HepG2 (cell line): ENCODE measurements around the gene JMJD1C. TPM values are rescaled to one million over a fixed set of nuclear protein-coding genes. Genes with fewer than 3 reads are reported as not detected.
"Not testable (repeated sequence)": the region's sequence is repeated elsewhere in the genome, so short reads cannot be mapped to it uniquely, and the experiment has no call there.

Experiments
- ATAC-seq: fragments of 200-7000 bp; cut with Tn5 transposase; 3 replicates; pipeline ENCODE4 v1.9.1; 2020; ENCODE audit warnings: mild to moderate bottlenecking, moderate library complexity
- BruUV-seq: library from RNA; stranded (reverse); fragments of 400-500 nt; replicated peaks from 2 replicates; lab custom pipeline; 2021; lab: Mats Ljungman, UMichigan
- CTCF ChIA-PET: fragments of 300-600 bp; formaldehyde crosslinking; extraction: SDS; loops from one replicate; lab custom pipeline; 2021; ENCODE audit warnings: low total read pairs, inconsistent platforms, low intra/inter-chr PET ratio; lab: Yijun Ruan, JAX
- POLR2A ChIA-PET: fragments of 350-600 bp; sonication (Branson Sonifier 250); formaldehyde crosslinking; loops from one replicate; lab custom pipeline; 2020; ENCODE audit warnings: antibody characterized with exemption, inconsistent platforms; lab: Yijun Ruan, JAX
- DNase-seq: peaks from one replicate; pipeline ENCODE4 v3.0.0-alpha.2; 2015; ENCODE audit warnings: low spot score
- FAIRE-seq: peaks from 3 replicates; lab custom pipeline; 2011; peaks lifted over from hg19 to GRCh38; lab: Jason Lieb, UNC
- H2AFZ ChIP-seq: one replicate; pipeline ENCODE4 v1.6.1; 2011; ENCODE audit warnings: low read length, inconsistent platforms
- H3K27ac ChIP-seq: fragments of 300-600 bp; 3 replicates; pipeline ENCODE4 v1.8.0; 2011; ENCODE audit warnings: mixed run types, mild to moderate bottlenecking, mixed read lengths, low read length, inconsistent platforms; ENCODE audit not compliant: insufficient read depth; ENCODE audit errors: extremely low read length
- H3K27me3 ChIP-seq, 2 experiments: fragments of 200-600 bp in 1 of 2; 2 replicates in 1 of 2; 3 replicates in 1 of 2; pipeline versions ENCODE4 v1.6.0 to v1.8.0; 2011; ENCODE audit warnings: low read length in 2 of 2, mild to moderate bottlenecking in 2 of 2, moderate library complexity in 2 of 2, inconsistent platforms in 1 of 2; ENCODE audit not compliant: insufficient read depth in 2 of 2, control insufficient read depth in 1 of 2
- H3K36me3 ChIP-seq, 2 experiments: fragments of 200-600 bp in 1 of 2; replicated peaks in 1 of 2; 2 replicates in 1 of 2; 3 replicates in 1 of 2; pipeline versions ENCODE4 v1.5.1 to v1.8.0; 2011; ENCODE audit warnings: low read length in 2 of 2, inconsistent platforms in 1 of 2; ENCODE audit not compliant: insufficient read depth in 2 of 2, control insufficient read depth in 1 of 2
- H3K4me1 ChIP-seq: 2 replicates; pipeline ENCODE4 v1.5.1; 2012; ENCODE audit warnings: low read length, inconsistent platforms; ENCODE audit not compliant: insufficient read depth
- H3K4me2 ChIP-seq: 2 replicates; pipeline ENCODE4 v1.6.0; 2011; ENCODE audit warnings: low read depth, low read length, inconsistent platforms
- H3K4me3 ChIP-seq, 3 experiments: fragments of 200-600 bp in 1 of 3; sonication (generic), shearing (Covaris generic) in 1 of 3; replicated peaks in 1 of 3; 2 replicates each; pipeline ENCODE4 v1.5.1; 2011 to 2016; ENCODE audit warnings: low read length in 3 of 3, inconsistent platforms in 2 of 3, low read depth in 2 of 3, mild to moderate bottlenecking in 2 of 3, control low read depth in 1 of 3, mixed read lengths in 1 of 3; ENCODE audit not compliant: insufficient read depth in 1 of 3
- H3K79me2 ChIP-seq: one replicate; pipeline ENCODE4 v1.6.1; 2011; ENCODE audit warnings: low read length, inconsistent platforms; ENCODE audit not compliant: insufficient read depth
- H3K9ac ChIP-seq: 2 replicates; pipeline ENCODE4 v1.6.0; 2011; ENCODE audit warnings: mild to moderate bottlenecking, low read depth, low read length, inconsistent platforms; ENCODE audit not compliant: insufficient read depth
- H3K9me3 ChIP-seq: 2 replicates; pipeline ENCODE4 v1.5.1; 2012; ENCODE audit warnings: mild to moderate bottlenecking, low read length
- H4K20me1 ChIP-seq: 2 replicates; pipeline ENCODE4 v1.6.0; 2011; ENCODE audit warnings: inconsistent platforms, mild to moderate bottlenecking, low read length, moderate library complexity; ENCODE audit not compliant: insufficient read depth
- CEBPB ChIP-seq: IDR thresholded peaks from 2 replicates; pipeline ENCODE4 v1.6.1; 2011; ENCODE audit warnings: low read depth, low read length, improper control_type of control experiment, borderline replicate concordance
- CEBPG ChIP-seq: IDR thresholded peaks from 2 replicates; pipeline ENCODE4 v1.6.1; 2016
- GATAD2A ChIP-seq: IDR thresholded peaks from 2 replicates; pipeline ENCODE4 v1.6.1; 2016
- LCORL ChIP-seq, 2 experiments: fragments of 450-650 bp in 1 of 2; sonication (generic) in 1 of 2; formaldehyde crosslinking in 1 of 2; IDR thresholded peaks; 2 replicates each; pipeline versions ENCODE4 v1.5.0 to v1.6.1; 2017 to 2020; ENCODE audit warnings: antibody characterized with exemption in 1 of 2, missing genetic modification reagents in 1 of 2
- PATZ1 ChIP-seq: sonication (generic); formaldehyde crosslinking; IDR thresholded peaks from 2 replicates; pipeline ENCODE4 v1.4.0; 2020; ENCODE audit warnings: missing genetic modification reagents
- SOX13 ChIP-seq, 3 experiments: fragments of 450-650 bp in 1 of 3; sonication (generic) in 1 of 3; formaldehyde crosslinking in 1 of 3; IDR thresholded peaks in 2 of 3; conservative IDR thresholded peaks in 1 of 3; 2 replicates each; pipeline versions ENCODE4 v1.5.0 to v1.6.1; 2016 to 2020; ENCODE audit warnings: antibody characterized with exemption in 1 of 3, mild to moderate bottlenecking in 1 of 3, missing compliant biosample characterization in 1 of 3, missing genetic modification reagents in 1 of 3, moderate library complexity in 1 of 3
- SOX5 ChIP-seq: IDR thresholded peaks from 2 replicates; pipeline ENCODE4 v1.6.1; 2016; ENCODE audit warnings: borderline replicate concordance
- ZBTB33 ChIP-seq: sonication (generic); formaldehyde crosslinking; IDR thresholded peaks from 2 replicates; pipeline ENCODE4 v1.4.0; 2020; ENCODE audit warnings: missing genetic modification reagents
- WGBS: methylation state at CpG from one replicate; pipeline ENCODE4 v1.1.6; 2017; ENCODE audit warnings: low lambda C conversion rate; 5-methylcytosine and 5-hydroxymethylcytosine counted together
- in situ Hi-C: cut with HindIII; loops from 2 replicates; pipeline ENCODE4 v1.10.0; 2017; ENCODE audit warnings: low pct_unique_long_range_greater_than_20kb; ENCODE audit not compliant: extremely low pct_ligation_motif_present
- intact Hi-C: fragments of 100-400 bp; cut with micrococcal nuclease; formaldehyde crosslinking; loops from one replicate; pipeline ENCODE4 v1.10.0; 2022; ENCODE audit not compliant: unreplicated experiment
- polyA plus RNA-seq, 8 experiments: library from polyadenylated mRNA; depleted of rRNA in 3 of 8; stranded (reverse) in 7 of 8; unstranded in 1 of 8; fragments of >200 nt; fragmentation: Illumina TruSeq in 4 of 8; extraction: Trizol in 4 of 8; gene quantifications; 2 replicates each; pipeline versions ENCODE4 v1.2.1 to v1.2.3, GENCODE V29; 2011 to 2016; ENCODE audit warnings: low read depth in 4 of 8, missing spikeins in 1 of 8, mixed read lengths in 1 of 8; ENCODE audit not compliant: insufficient read depth in 1 of 8
- total RNA-seq, 5 experiments: library from RNA; depleted of rRNA; stranded (reverse); fragments of >200 nt; fragmentation: Illumina TruSeq; extraction: Trizol; gene quantifications; 2 replicates each; pipeline ENCODE4 v1.2.3, GENCODE V29; 2016; ENCODE audit warnings: low read depth in 1 of 5

The JMJD1C gene
- total and polyA plus RNA-seq, 2 of the 13 experiments (the other 11 are each of a cell fraction or from before 2014, with no cell fraction given) = 42.3 to 42.7 TPM

GRCh38 chr10:63283901-63284300 is 181.9 kb downstream of the JMJD1C start:
- in situ Hi-C loops; BruUV-seq; ATAC-seq; H4K20me1 ChIP-seq; H3K27me3 ChIP-seq; intact Hi-C loops; H3K36me3 ChIP-seq; H2AFZ ChIP-seq; FAIRE-seq; H3K4me3 ChIP-seq; H3K9me3 ChIP-seq; CTCF ChIA-PET; DNase-seq; TF ChIP-seq SOX13 (IDR thresholded peaks at IDR 0.05): not testable (repeated sequence)
- POLR2A ChIA-PET = interaction anchor here (2.5 kb wide), 1 partner anchor 15 kb away, joined by 9 read pairs; no protein-coding TSS in a partner anchor
- Histone ChIP-seq H3K79me2 (peaks cover 41% of the 10 kb centered on the region), H3K9ac (peak overlapping the region; percentile 10; the same call in 1 of the 2 replicates), H3K4me1 (peaks cover 59% of the 10 kb centered on the region), H3K4me2 (peak overlapping the region; percentile 45), H3K27ac (peak overlapping the region; percentile 50)
- 85% methylated on average over 6 of the region's 6 CpGs for WGBS
- TF ChIP-seq PATZ1 (CRISPR knock-in tag) (peak; percentile 41; the same call in 1 of the 2 replicates), SOX13 (CRISPR knock-in tag; conservative IDR thresholded peaks at IDR 0.05 in 1 of 2, IDR thresholded peaks at IDR 0.05 in 1 of 2) (peak in 1 of 2 experiments; percentile 61; a peak in 2 of 4 replicates), ZBTB33 (CRISPR knock-in tag) (0 out of 2 replicates have a peak, but pooled peaks have one; percentile 6), GATAD2A (CRISPR knock-in tag) (0 out of 2 replicates have a peak, but pooled peaks have one; percentile 13), SOX5 (CRISPR knock-in tag) (peak; percentile 47; the same call in 1 of the 2 replicates), LCORL (IDR thresholded peaks at IDR 0.05) (0 out of 2 replicates have a peak, but pooled peaks have one; percentile 21), LCORL (CRISPR knock-in tag; IDR thresholded peaks at IDR 0.05) (0 out of 2 replicates have a peak, but pooled peaks have one; percentile 27), CEBPG (CRISPR knock-in tag) (peak; percentile 66), CEBPB (peak; percentile 22; the same call in 1 of the 2 replicates)
